Fibroblast of skin of right quadriceps (primary cell): ENCODE results near the gene ADARB2.

Experiments used
- DNase-seq: peaks from one replicate; pipeline ENCODE4 v3.0.0-alpha.2; 2013

The ADARB2 gene

GRCh38 chr10:1515780-1516491 lies 221.4 kb downstream of the ADARB2 start:
- DNase-seq, result no peak

- DNase-seq, result no peak
Observed at GRCh38 chr10:1515121-1515779, 222.1 kb downstream of the ADARB2 start.

GRCh38 chr10:1514681-1515080 lies 222.6 kb downstream of the ADARB2 start:
- DNase-seq, result no peak

GRCh38 chr10:1513221-1513620 lies 224.1 kb downstream of the ADARB2 start:
- no peak for DNase-seq

GRCh38 chr10:1509011-1509530 lies 228.3 kb downstream of the ADARB2 start:
- no peak for DNase-seq

- DNase-seq, result no peak
Observed at GRCh38 chr10:1508096-1508495, 229.2 kb downstream of the ADARB2 start.

GRCh38 chr10:1507436-1507835 lies 229.9 kb downstream of the ADARB2 start:
- DNase-seq, result no peak

GRCh38 chr10:1504940-1505339 lies 232.4 kb downstream of the ADARB2 start:
- no peak for DNase-seq

- DNase-seq, result no peak
Observed at GRCh38 chr10:1504286-1504685, 233.0 kb downstream of the ADARB2 start.

GRCh38 chr10:1502451-1502850 lies 234.9 kb downstream of the ADARB2 start:
- DNase-seq, result no peak

- DNase-seq, result no peak
Observed at GRCh38 chr10:1499359-1499957, 237.9 kb downstream of the ADARB2 start.

GRCh38 chr10:1498746-1499358 lies 238.5 kb downstream of the ADARB2 start:
- no peak for DNase-seq

GRCh38 chr10:1495915-1496517 lies 241.3 kb downstream of the ADARB2 start:
- DNase-seq, result no peak

GRCh38 chr10:1492641-1493040 lies 244.7 kb downstream of the ADARB2 start:
- no peak for DNase-seq

- DNase-seq, result no peak
Observed at GRCh38 chr10:1491901-1492300, 245.4 kb downstream of the ADARB2 start.

GRCh38 chr10:1489801-1490200 lies 247.5 kb downstream of the ADARB2 start:
- no peak for DNase-seq

- DNase-seq, result no peak
Observed at GRCh38 chr10:1488970-1489548, 248.3 kb downstream of the ADARB2 start.

GRCh38 chr10:1486841-1487687 lies 250.3 kb downstream of the ADARB2 start:
- no peak for DNase-seq

- DNase-seq, result no peak
Observed at GRCh38 chr10:1485357-1485756, 252.0 kb downstream of the ADARB2 start.

- no peak for DNase-seq
Observed at GRCh38 chr10:1483826-1484225, 253.5 kb downstream of the ADARB2 start.

- no peak for DNase-seq
Observed at GRCh38 chr10:1483246-1483645, 254.1 kb downstream of the ADARB2 start.

- no peak for DNase-seq
Observed at GRCh38 chr10:1477578-1477977, 259.7 kb downstream of the ADARB2 start.
